GM12875 (cell line): Measurements from ENCODE around the gene ARX.

Source experiments
- H3K4me3 ChIP-seq: one replicate; pipeline ENCODE4 v1.5.1; 2011; ENCODE audit warnings: low read depth, low read length, control low read depth
- CTCF ChIP-seq: IDR thresholded peaks from 2 replicates; pipeline ENCODE4 v1.5.1; 2011; ENCODE audit warnings: low read depth, mild to moderate bottlenecking, control low read depth, inconsistent platforms, low read length, moderate library complexity, borderline replicate concordance; ENCODE audit not compliant: insufficient read depth

Gene ARX

GRCh38 chrX:25012433-25012735, 3.4 kb downstream of the ARX start:
- no peak overlapping the region for H3K4me3 ChIP-seq

GRCh38 chrX:25011589-25012432, 4.0 kb downstream of the ARX start:
- H3K4me3 ChIP-seq = no peak overlapping the region
- TF ChIP-seq CTCF = no peak

More at GRCh38 chrX:25012433-25012735, 3.4 kb downstream of the ARX start:
- no peak for TF ChIP-seq CTCF

- H3K4me3 ChIP-seq = no peak overlapping the region
- no peak for TF ChIP-seq CTCF
Observed at GRCh38 chrX:25010784-25011588, 4.8 kb downstream of the ARX start.

GRCh38 chrX:25009407-25009806, 6.4 kb downstream of the ARX start:
- no peak for TF ChIP-seq CTCF
- no peak overlapping the region for H3K4me3 ChIP-seq

- no peak for TF ChIP-seq CTCF
- no peak overlapping the region for H3K4me3 ChIP-seq
Observed at GRCh38 chrX:25007059-25008053, 8.4 kb downstream of the ARX start.

GRCh38 chrX:25006586-25007058, 9.1 kb downstream of the ARX start:
- TF ChIP-seq CTCF = no peak
- no peak overlapping the region for H3K4me3 ChIP-seq
